Fibroblast of skin of scalp (primary cell): ENCODE measurements around the gene METTL16.

Experiments used
- DNase-seq: peaks from one replicate; pipeline ENCODE4 v3.0.0-alpha.2; 2013

METTL16 gene

DNA sequence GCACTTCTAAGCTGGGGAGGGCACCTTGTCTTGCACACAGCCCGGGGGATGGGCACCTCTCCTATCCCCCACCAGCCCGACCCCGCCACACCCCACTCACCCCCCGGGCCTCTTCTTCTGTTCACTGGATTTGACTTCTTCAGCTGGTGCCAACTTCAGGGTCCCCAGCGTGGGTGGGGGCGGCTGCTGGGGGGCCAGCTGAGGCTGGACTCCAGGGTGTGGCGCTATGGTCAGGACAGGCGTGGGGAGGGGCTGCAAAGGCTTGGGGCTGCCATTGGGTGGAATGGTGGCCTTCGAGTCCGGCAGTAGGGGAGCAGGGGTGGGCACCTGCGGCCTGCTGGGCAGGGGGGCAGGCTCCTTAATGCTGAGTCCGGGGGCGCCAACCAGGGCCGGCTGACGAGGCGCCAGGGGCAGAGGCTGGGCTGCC is 116.9 kb downstream of the METTL16 start:
- no peak for DNase-seq

DNA sequence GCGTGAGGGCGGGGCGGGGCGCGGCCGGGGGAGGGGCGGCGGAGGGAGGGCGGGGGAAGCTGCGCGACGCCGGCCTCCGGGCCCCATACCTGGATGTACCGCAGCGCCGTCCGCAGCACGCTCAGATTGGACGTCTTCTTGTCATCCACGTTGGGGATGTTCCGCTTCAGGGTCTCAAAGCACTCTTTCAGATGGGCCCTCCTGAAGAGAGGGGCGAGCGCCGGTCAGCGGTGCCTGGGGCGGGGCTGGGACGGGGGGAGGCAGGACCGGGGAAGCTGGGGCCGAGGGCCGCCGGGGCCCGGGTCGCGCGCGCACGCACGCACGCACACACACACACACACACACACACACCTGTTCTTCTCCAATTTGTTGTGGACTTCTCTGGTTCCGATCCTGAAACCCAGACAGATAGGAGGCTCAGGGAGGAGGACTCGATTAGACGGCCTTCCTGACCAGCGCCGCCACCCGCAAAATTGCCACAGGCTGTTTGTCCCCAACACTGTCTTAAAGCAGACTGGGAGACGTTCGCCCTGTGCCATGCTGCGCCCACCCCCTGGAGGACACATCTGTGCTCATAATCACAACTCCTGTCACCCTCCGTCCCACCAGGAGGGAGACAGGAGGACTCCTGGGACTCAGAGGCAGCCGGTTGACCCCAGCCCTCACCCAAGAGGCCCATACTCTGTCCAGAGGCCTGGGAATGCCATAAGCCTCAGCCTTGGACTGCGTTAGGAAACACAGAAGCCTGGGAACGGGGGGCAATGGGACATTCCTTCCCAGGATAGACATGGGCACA is 117.5 kb downstream of the METTL16 start:
- DNase-seq, result no peak

DNA sequence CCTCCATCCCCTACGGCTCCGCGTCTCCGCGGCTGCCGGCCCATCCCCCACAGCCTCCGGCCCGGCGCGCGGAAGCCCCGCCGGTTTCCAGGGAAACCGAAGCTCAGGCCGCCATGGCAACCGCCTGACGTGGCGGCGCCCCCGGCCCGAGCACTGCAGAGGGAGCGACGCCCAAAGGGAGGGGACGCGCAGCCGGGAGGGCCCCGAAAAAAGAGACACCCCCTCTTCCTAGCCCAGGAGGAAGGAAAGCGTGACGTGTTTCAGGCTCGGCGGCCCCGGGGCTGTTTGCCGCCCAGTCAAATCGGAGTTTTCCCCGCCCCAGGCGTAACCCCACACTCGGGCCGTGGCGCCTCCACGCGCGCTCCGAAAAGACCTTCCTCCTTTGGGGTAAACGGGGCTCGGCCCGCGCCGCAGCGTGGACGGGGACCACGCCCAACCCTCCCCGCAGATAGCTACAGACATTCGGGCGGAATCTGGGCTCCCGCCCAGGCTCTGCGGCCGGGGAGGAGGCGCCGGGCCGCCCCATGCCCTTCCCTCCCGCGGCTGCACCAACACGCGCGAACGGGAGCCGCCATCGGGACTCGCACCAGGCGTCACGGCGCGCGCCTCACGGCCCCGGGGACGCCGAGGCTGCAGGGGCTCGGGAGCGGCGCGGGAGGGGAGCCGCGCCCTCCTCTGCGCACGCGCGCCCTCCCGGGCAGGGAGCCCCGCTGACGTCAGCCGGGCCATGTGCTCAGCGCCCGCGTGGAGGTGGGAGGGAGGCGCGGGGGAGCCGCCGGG is 118.3 kb downstream of the METTL16 start:
- DNase-seq, result peak; percentile 92

DNA sequence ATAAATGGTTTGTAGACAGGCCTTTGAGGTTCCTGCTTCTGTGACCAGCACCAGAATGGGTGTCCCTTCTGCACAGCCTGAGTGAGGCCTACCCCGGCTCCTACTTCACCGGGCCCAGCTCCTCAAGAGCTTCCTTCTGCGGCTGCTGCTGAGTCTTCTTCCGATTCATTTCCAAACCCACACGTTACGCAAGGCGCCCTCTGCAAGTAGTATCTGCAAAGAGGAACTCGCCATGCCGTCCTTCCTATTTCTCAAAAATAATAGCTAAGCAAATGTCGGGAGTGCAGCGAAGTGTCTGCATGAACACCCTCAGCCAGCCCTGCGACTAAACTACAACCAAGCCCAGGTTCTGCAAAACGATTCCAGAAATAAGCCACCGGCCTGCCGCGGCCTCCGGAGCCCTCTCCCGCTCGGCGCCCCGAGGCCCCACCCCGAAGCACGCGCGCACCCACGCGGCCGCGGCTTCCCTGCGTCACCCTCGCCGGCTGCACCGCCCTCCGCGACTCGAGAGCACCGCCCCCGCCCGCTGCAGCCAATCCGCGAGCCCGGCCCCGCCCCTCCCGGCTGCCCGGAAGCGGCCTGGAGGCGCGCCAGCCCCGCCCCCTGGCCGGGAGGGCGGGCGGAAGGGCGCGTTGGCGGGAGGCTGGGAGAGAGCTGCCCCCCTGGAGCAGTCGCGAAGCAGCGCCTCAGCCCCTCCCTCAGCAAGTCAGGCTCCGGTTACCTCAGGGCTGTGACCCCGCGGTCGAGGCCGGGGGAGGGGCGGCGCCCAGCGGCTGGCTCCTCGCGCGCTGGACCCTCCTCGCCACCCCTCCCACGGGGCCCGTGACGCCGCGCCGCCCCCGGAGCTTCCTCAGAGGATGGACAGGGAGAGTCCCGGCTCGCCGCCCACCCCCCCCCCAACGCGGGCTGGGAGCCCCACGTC is 119.2 kb downstream of the METTL16 start:
- DNase-seq, result peak; percentile 97

DNA sequence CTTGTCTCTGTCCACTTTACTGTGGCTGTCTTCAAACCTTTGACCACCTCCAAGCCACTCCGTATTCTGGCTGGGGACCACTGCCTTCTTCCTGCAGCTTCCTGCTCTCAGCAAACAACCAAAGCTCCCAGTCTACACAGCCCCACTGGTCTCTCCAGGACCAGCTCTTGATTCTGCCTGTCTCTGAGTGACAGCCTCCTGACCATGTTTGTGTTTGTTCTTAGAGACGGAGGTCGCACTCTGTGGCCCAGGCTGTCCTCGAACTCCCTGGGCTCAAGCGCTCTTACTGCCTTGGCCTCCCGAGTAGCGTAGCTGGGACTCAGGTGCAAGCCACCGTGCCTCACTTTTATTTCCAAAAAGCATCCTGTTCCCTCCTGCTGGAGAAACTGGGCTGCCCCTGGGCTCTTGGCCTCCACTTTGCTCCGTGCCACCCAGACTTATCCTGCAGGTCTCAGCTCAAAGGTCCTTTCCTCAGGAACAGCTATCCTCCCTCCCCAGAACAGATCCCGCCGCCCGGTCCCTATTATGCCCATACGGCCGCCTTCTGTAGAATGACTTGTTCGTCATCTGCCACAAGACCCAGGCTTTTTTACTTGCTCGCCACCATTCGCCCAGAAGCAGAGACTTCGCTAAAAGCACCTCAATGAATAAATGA is 120.0 kb downstream of the METTL16 start:
- no peak for DNase-seq

DNA sequence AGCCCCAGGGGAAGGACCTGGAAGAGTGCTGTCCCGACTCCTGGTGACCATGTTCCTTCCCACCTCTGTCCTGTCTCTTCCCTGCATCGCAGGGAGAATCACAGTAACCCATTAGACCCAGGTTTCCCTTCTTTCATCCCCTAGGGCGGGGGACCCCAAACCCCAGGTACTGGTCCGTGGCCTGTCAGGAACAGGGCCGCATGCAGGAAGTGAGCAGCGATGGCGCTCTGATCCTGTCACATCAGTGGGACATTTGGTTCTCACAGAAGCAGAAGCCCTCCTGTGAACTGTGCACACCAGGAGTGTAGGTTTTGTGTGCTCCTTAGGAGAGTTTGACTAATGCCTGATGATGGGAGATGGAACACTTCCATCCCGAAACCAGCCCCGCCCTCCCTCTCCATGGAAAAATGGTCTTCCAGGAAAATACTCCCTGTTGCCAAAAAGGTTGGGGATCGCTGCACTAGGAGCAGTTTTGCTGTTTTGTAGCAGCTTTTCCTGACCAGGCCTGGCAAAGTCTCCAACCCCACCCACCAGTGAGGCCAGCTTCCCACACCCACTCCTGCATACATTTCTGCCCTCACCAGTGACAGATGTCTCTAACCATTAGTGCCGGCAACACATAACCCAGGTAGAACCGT is 121.4 kb downstream of the METTL16 start:
- no peak for DNase-seq

DNA sequence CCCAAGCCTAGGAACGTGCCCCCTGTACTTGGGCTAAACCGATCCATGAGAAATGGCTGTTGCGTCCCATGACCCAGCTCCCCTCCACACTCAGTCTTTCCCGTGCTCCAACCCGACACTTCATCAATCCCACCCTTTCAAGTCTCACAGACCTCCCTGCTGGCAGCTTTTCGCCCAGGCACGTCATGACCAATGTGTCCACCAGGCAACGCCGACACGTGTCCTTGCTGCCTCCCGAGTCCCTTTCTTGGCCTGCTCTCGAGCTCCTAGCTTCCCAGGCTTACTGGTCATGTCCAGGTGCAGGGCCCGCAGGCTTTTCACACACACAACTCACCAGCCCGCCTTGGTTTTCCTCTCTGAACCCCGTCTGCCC is 123.0 kb downstream of the METTL16 start:
- DNase-seq, result no peak

DNA sequence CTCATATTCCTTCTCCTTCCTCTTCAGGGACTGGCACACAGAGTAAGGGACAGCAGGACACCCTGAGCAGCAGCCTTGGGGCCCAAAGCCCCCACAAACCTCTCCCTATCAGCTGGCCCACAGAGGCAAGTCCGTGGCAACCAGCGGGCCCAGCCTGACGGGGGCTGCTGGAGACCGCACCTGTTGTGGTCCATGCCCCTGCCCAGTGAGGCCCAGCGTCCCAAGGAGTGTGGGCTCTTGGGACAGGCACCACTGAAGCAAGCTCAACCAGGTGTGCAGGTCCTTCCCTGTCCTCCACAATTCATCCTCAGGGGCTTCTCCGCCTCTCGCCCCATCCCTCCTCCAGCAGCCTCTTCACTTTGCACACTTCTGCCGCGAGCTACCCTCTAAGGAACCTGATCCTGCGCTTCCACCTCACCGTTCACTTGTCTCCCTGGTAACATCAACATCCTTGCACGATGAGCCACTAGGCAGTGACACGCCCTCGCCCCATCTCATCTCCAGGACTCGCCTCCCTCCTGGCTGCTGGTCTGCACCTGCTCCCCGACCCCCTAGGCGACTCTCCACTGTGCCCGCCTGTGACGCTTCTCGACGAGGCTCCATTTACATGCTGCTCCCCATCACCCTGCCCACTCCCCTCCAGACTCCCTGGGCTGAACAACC is 123.5 kb downstream of the METTL16 start:
- no peak for DNase-seq

DNA sequence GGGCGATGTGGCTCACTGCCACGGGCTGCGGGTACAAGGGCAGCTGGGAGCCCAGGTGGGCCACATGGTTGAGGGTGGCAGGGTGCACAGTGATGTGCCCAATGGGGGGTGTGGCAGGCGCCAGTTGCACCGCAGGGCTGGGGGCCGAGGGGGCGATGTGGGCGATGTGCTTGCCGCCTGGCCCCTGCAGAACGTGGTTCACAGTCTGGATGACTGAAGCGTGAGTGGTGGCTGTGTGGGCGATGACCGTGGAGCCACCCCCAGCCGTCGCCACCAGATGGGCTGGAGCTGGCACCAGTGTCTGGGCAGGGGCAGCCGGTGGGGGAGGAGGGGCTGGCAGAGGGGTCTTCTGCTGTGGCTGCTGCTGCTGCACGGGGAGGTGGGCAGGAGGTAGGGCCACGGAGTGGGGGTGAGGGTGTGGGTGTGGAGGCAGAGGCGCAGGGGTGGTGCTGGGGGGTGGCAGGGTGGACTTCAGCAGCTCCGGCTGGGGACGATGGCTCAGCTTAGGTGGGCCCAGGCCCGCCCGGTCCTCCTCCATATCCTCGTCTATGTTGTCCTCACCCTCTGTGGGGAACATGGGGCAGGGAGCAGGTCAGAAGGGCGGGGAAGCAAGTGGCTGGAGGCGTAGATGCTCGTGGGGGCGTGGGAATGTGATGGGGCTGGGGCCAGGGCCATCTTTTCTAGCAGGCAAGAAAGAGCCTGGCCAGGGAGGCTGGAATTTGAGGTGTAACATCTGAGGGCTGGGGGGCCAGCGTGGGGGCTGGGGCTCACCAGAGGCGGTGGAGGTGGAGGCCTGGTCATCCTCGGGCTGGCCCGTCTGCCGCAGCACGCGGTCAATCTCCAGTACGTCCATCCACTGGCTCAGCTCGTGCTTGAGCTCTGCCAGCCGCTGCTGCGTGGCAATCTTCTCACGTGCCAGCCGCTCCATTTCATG is 124.3 kb downstream of the METTL16 start:
- DNase-seq, result no peak

DNA sequence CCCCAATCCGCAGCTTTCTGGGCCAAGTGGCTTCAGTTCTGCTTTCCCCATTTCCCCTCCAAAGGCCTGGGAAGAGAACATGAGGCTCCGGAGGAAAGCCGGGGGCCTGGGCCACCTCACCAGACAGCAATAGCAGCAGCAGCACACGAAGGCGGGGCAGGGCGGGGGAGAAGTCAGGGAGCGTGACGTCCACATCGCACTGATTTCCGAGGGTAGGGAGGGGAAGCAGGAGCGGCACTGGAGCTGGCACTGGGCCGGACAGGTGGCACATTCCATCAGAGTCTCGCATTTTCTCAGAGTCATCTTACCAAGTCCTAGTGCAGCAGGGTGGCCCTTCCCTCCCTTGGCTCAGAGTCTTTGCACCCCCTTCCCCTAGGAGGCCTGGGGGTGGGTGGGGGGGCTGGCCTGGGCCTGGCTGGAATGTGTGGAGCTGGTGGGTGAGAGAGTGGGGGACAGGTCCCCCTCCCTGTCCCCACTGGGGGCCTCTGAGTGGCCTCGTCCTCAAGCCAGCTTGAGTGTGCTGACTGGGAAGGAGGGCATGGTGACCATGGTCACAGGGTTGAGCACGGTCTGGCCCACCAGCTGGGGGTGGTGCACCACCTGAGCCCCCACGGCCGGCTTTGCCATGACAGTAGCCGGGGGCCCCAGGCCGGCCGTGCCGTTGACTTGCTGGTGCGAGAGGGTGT is 125.1 kb downstream of the METTL16 start:
- DNase-seq, result no peak

DNA sequence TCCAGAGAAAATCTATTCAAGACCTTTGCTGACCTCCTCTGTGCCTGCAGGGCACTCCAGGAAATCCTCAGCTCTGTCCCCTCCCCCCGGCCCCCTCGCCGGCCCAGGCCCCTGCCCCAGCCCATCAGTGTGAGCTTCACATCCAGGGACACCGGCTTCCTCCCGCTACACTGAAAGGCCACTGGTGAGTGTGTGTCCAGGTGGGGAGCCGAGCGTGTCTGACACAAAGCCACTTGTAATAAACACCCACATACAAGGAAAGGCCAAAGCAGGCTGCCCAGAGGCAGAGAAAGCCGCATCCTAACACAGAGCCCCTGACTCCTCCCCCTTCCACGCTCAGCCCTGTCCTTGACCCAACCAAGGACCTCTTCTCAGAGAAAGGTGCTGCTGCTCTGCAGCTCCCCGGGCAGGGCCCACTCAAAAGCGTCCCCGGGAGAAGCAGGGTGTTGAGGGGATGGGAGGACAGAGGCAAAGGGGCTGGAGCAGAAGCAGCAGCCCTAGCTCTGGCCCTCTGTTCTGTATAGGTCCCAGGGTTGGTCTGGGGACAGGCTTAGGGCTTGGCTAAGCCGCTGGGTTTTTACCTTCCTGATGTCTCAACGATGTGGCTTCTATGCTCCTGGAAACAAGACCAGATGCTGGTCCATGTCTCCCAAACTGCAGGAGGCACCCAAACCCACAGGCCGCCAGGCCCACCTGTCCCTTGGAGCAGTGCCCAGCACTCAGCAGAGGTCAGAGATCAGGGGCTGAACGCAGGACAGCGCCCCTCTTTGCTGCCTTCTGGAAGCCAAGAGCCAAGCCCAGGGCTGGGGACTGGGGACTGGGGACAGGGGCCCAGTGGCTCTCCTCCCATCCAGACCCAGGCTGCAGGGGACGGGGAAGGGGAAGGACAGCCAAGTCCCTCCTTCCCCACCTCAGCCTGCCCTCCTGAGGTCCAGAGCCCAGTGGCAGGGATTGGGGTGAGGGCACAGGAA is 126.2 kb downstream of the METTL16 start:
- no peak for DNase-seq

DNA sequence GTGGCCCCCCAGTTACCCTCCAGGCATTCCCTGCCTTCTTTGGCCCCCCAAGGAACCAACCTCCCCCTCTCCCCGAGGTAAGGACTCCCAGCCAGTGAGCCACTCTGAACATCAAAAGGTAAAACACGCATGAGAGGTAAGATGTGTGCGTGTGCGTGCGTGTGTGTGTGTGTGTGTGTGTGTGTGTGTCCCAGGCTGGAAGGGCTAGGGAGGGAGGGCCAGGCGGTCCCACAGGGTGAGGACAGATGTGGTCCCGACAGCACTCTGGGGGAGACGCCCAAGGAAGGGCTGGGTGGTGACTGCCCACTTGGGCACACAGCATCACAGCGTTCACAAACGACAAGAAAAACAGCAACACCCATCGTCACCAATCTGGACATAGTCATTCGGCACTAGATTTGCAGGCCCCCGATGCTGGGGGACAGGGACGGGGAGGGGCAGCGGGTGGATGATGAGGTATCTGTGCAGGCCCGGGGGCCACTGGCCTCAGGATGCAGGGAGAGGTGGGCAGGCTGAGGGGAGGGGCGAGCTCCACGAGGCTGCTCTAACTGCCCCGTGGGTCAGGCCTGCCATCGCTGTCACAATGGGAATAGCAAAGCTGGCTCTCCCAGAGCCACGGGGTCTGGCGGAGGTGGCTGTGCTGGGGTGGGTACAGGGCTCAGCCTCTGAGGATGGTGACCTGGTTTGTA is 127.1 kb downstream of the METTL16 start:
- DNase-seq, result no peak

DNA sequence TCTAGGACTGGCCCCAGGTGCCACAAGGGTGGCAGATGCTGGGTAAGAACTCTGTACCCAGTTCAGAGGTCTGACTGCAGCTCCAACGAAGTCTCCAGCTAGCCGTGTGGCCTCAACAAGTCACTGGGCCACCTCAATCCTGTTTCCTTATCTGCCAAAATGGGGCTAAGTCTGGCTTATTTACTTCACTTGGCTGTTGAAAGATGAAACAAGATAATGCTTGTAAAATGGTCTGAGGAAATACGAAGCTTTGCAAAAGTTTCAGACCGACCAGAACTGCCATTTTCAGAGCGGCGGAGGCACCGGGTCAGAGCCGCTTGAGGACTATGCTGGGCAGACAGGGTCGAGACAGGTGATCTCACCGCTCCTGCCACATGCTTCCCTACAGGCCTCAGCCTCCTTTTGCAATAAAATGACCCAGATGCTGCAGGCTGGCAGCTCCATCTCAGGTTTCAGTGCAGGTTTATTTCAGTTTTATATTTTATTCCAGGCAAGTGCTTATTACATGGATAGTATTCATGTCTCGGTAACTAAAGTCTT is 128.0 kb downstream of the METTL16 start:
- no peak for DNase-seq

DNA sequence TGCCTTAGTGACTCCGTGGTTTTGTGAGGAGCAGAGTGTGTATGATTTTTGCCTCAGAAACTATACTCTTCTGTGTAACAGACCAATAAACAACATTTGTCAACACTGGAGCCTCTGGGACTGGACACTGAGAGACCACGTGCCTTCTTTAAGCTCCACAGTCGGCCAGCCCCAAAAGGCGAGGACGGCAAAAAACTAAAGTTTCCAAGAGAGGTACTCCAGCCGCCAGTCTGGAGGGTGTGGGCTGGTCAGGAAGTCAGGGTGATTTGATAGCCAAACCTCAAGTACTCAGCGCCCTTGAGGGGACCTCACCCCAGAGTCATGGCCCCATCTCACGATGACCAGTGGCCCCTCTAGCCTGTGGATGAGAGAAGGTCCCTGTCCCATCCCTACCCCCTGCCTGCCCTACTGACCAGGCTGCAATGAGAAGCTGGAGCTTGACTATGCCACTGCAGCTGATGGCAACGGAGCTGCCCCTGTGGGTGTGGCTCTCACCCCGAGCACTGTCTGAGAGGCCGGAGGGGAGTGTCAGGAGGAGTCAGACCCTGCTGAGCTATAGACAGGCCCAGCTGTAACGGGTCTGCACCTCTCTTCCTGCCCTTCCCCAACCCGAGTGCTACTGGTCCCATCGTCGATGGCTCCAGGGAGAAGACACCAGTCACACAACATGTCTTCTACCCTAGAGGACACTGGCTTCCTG is 130.6 kb downstream of the METTL16 start:
- DNase-seq, result no peak

DNA sequence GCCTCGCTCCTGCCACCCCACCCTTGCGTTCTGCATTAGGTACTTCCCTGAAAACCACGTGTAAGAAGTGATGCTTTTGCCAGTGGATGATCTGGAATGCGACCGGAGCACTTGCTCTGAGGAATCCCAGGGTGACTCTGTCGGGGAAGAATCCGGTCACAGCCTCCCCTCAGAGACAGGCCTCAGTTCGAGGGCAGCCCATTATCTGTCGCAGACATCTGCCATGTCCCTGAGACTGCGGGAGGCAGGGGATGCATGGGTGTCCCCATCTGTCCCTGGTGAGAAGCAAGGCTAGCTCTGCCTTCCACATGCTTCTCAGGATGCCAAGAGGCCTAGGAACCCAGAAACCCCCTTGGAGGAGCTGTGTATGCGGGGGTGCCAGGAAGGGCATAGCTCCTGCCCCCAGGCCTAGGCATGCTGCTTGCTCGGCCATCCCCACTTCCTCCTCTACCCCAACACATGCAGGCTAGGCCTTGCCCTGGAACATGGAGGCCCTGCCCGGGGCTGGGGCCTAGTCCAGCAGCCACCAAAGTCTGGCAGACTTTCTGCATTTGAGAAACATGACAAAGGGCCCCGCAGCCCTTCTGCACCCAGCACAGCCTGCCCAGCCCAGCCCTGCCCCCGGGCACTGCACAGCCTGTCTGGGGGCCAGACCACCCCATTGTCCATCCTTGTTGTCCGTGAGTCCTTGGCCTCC is 131.3 kb downstream of the METTL16 start:
- no peak for DNase-seq
